Measurements from ENCODE around the gene HYKK. TPM values are rescaled to one million over a fixed set of nuclear protein-coding genes. Genes with fewer than 3 reads are reported as not detected.

HYKK gene
- total and polyA plus RNA-seq, 2 of the 13 experiments (the other 11 are each of a cell fraction or from before 2014, with no cell fraction given), result 3.5 to 5.4 TPM

DNA sequence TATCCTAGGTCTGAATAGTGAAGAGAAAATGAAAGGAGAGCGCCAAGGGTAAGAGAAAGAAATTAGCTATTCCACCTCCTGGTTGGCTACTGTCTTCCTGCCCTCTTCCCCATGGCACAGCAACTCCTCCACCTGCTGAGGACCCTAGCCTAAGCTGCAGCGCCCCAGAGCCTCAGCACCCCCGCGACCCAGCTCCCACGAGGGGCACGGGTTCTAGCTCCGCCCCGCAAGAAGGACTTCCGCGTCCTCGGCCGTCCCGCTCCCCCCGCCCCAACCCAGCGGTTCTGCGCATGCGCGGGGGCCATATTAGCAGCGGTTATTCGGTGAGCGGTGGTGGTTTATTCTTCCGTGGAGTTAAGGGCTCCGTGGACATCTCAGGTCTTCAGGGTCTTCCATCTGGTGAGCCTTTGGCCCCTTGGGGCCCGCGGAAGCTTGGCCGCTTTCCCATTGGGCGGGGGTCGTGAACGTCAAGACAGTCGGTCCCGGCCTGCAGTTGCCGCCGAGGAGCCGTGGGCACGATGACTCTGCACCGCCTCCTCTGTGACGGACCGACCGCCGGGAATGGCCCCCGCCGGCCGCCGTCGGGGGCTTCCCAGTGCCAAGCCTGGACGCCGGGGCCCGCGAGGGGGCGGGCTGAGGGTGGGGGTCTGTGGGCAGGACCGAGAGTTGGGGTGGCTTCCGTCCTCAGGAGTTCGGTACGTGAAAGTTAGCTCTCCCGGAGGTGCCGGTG lies 32.9 kb downstream of the HYKK start, which contains the start of gene PSMA4 (continued):
- TF ChIP-seq GTF2F1 (IDR thresholded peaks at IDR 0.05; ENCODE audit: low read length), result no peak
- TF ChIP-seq KDM2A (CRISPR knock-in tag; IDR thresholded peaks at IDR 0.05; ENCODE audit: borderline replicate concordance, low read depth), result peak; percentile 89; the same call in 1 of the 2 replicates
- no peak for TF ChIP-seq ZNF562 (CRISPR knock-in tag; IDR thresholded peaks at IDR 0.05; ENCODE audit: borderline replicate concordance)
- TF ChIP-seq ZNF260 (CRISPR knock-in tag; IDR thresholded peaks at IDR 0.05; ENCODE audit: borderline replicate concordance, low read depth), result no peak
- TF ChIP-seq NFE2L1 (CRISPR knock-in tag; IDR thresholded peaks at IDR 0.05; ENCODE audit: borderline replicate concordance), result peak; percentile 98
- TF ChIP-seq AKAP8 (CRISPR knock-in tag; IDR thresholded peaks at IDR 0.05), result 0 out of 2 replicates have a peak, but pooled peaks have one; percentile 35
- 0 out of 2 replicates have a peak, but pooled peaks have one; percentile 14 for TF ChIP-seq HOXA9 (CRISPR knock-in tag; IDR thresholded peaks at IDR 0.05; ENCODE audit: borderline replicate concordance)
- TF ChIP-seq, protein P1, sequence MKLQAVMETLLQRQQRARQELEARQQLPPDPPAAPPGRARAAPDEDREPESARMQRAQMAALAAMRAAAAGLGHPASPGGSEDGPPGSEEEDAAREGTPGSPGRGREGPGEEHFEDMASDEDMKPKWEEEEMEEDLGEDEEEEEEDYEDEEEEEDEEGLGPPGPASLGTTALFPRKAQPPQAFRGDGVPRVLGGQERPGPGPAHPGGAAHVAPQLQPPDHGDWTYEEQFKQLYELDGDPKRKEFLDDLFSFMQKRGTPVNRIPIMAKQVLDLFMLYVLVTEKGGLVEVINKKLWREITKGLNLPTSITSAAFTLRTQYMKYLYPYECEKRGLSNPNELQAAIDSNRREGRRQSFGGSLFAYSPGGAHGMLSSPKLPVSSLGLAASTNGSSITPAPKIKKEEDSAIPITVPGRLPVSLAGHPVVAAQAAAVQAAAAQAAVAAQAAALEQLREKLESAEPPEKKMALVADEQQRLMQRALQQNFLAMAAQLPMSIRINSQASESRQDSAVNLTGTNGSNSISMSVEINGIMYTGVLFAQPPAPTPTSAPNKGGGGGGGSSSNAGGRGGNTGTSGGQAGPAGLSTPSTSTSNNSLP (IDR thresholded peaks at IDR 0.05; ENCODE audit: low read depth, low read length), result 0 out of 2 replicates have a peak, but pooled peaks have one; percentile 10
- no peak for TF ChIP-seq TMF1 (CRISPR knock-in tag; IDR thresholded peaks at IDR 0.05; ENCODE audit: low read depth)
- no peak for TF ChIP-seq ZNF354B (CRISPR knock-in tag; IDR thresholded peaks at IDR 0.05)
- peak; percentile 98 for TF ChIP-seq PHF8 (CRISPR knock-in tag; IDR thresholded peaks at IDR 0.05)
- no peak for TF ChIP-seq ZNF776 (CRISPR knock-in tag; IDR thresholded peaks at IDR 0.05)
- TF ChIP-seq ZSCAN20 (CRISPR knock-in tag; IDR thresholded peaks at IDR 0.05; ENCODE audit: borderline replicate concordance), result 0 out of 2 replicates have a peak, but pooled peaks have one; percentile 41
- TF ChIP-seq ZNF550 (CRISPR knock-in tag; IDR thresholded peaks at IDR 0.05; ENCODE audit: borderline replicate concordance), result no peak
- TF ChIP-seq POLR2AphosphoS5 (IDR thresholded peaks at IDR 0.05; ENCODE audit: low read depth, low read length), result peak; percentile 96
- TF ChIP-seq, protein P2, sequence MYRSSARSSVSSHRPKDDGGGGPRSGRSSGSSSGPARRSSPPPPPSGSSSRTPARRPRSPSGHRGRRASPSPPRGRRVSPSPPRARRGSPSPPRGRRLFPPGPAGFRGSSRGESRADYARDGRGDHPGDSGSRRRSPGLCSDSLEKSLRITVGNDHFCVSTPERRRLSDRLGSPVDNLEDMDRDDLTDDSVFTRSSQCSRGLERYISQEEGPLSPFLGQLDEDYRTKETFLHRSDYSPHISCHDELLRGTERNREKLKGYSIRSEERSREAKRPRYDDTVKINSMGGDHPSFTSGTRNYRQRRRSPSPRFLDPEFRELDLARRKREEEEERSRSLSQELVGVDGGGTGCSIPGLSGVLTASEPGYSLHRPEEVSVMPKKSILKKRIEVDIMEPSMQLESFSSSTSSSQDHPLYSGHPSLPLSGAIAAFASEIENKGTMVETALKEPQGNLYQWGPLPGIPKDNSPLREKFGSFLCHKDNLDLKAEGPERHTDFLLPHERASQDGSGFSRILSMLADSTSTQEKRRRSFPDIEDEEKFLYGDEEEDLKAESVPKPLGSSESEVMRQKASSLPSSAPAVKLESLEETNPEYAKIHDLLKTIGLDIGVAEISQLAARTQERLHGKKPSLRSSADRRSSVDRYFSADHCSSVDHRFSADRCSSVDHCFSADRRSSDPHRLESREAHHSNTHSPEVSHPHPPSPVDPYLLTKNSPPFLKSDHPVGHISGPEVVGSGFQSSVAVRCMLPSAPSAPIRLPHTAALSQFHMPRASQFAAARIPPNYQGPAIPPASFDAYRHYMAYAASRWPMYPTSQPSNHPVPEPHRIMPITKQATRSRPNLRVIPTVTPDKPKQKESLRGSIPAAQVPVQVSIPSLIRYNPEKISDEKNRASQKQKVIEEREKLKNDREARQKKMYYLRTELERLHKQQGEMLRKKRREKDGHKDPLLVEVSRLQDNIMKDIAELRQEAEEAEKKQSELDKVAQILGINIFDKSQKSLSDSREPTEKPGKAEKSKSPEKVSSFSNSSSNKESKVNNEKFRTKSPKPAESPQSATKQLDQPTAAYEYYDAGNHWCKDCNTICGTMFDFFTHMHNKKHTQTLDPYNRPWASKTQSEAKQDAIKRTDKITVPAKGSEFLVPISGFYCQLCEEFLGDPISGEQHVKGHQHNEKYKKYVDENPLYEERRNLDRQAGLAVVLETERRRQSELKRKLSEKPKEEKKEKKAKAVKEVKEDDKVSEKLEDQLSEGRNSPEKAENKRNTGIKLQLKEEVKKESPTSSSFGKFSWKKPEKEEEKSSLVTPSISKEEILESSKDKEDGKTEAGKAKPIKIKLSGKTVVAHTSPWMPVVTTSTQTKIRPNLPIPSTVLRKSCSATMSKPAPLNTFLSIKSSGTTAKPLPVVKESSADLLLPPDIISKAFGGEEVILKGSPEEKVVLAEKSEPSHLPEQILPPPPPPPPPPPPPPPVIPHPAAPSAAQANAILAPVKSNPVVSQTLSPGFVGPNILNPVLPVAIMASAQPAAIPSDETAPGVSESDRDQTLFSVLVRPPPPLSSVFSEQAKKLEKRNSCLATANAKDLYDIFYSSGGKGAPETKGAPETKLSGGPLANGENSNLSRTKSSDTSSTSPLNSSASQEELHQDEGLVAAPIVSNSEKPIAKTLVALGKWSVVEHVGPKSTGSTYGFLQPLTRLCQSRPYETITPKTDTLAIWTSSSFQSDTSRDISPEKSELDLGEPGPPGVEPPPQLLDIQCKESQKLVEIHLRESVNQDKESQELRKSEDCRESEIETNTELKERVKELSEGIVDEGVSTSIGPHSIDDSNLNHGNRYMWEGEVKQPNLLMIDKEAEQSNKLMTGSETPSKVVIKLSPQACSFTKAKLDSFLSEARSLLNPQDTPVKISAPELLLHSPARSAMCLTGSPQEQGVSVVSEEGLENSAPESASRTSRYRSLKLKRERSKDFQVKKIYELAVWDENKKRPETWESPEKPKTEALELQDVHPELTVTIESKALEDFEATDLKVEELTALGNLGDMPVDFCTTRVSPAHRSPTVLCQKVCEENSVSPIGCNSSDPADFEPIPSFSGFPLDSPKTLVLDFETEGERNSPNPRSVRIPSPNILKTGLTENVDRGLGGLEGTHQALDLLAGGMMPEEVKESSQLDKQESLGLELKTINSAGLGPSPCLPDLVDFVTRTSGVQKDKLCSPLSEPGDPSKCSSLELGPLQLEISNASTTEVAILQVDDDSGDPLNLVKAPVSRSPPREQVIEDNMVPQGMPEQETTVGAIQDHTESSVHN (CRISPR knock-in tag; IDR thresholded peaks at IDR 0.05), result no peak
- TF ChIP-seq SAFB2 (CRISPR knock-in tag; IDR thresholded peaks at IDR 0.05; ENCODE audit: borderline replicate concordance, low read depth), result no peak; the same call in 1 of the 2 replicates
- peak; percentile 62 for TF ChIP-seq XRCC5 (optimal IDR thresholded peaks at IDR 0.05; ENCODE audit: low read length)
- peak; percentile 93 for TF ChIP-seq ZNF777 (CRISPR knock-in tag; IDR thresholded peaks at IDR 0.05)
- TF ChIP-seq PAX8 (CRISPR knock-in tag; IDR thresholded peaks at IDR 0.05; ENCODE audit: borderline replicate concordance), result no peak

Measured in HepG2 (cell line).